ENCODE data around the gene ASTN1.

DNA sequence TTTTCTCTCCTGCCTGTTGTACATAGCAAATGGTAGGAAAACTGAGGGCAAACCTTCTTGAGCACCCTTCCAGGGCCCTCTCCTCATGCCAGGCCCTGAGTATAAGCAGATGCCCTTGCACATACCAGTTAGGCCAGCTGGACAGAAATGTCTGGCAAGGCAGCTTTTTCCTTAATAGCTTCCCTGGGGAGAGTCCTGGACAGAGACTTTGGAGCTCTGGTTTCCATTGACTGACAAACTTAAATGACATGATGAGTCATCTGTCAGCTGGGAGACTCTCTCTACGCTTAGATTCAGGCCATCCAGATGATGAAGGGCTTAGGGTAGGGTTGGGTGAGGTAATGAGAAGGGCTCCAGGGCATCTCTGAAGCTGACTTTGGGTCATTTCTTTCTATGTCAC is 317.5 kb downstream of the ASTN1 start:
- TF ChIP-seq, protein P1, sequence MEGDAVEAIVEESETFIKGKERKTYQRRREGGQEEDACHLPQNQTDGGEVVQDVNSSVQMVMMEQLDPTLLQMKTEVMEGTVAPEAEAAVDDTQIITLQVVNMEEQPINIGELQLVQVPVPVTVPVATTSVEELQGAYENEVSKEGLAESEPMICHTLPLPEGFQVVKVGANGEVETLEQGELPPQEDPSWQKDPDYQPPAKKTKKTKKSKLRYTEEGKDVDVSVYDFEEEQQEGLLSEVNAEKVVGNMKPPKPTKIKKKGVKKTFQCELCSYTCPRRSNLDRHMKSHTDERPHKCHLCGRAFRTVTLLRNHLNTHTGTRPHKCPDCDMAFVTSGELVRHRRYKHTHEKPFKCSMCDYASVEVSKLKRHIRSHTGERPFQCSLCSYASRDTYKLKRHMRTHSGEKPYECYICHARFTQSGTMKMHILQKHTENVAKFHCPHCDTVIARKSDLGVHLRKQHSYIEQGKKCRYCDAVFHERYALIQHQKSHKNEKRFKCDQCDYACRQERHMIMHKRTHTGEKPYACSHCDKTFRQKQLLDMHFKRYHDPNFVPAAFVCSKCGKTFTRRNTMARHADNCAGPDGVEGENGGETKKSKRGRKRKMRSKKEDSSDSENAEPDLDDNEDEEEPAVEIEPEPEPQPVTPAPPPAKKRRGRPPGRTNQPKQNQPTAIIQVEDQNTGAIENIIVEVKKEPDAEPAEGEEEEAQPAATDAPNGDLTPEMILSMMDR (IDR thresholded peaks at IDR 0.05) = no peak
- no peak for TF ChIP-seq POLR2A (IDR thresholded peaks at IDR 0.05)
